GM19467 (cell line): ENCODE results near the gene LIMS3.
"Not testable (repeated sequence)": the region's sequence is repeated elsewhere in the genome, so short reads cannot be mapped to it uniquely, and the experiment has no call there.

Source experiments
- ATAC-seq: cut with Tn5 transposase; IDR thresholded peaks from one replicate; pipeline ENCODE4 v1.9.1; 2021; ENCODE audit warnings: mild to moderate bottlenecking, moderate library complexity; ENCODE audit not compliant: unreplicated experiment

Gene LIMS3, protein sequence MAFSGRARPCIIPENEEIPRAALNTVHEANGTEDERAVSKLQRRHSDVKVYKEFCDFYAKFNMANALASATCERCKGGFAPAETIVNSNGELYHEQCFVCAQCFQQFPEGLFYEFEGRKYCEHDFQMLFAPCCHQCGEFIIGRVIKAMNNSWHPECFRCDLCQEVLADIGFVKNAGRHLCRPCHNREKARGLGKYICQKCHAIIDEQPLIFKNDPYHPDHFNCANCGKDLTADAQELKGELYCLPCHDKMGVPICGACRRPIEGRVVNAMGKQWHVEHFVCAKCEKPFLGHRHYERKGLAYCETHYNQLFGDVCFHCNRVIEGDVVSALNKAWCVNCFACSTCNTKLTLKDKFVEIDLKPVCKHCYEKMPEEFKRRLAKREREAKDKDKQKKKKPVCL

DNA sequence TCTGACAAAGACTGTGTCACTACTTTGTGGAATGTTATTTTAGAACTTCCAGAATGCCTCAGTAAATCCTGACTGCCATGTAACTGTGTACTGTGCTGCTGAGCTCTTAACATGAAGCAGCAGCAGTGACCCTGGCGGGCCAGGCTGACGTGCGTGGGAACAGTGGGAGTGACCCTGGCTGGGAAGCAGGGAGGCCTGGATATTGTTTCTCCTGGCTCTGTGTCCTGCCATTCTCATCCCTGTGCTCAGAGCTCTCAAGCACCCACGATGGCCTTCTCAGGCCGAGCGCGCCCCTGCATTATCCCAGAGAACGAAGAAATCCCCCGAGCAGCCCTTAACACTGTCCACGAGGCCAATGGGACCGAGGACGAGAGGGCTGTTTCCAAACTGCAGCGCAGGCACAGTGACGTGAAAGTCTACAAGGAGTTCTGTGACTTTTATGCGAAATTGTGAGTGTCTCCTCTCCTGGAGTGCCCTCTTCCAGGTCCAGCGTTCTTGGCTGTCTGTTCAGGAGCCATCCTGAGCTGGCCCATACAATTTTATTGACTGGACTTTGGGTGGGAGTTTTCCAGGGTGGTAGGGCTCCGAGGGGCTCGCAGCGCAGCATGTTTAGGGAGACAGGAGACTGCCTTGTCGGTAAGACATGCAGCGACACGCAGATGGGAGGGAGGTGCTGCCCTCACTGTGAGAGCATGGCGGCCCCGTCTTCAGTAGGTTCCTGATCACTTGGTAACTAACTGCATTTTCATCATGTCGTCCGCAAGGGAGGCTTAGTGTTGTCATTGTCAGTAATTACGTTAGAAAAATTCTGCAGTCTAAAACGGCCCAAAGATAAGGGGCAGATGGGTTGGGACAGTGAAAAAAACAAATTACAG lies at the start of gene LIMS3:
TSS of gene LIMS3 (plus strand) at position 227 of the 875 bp plus-strand sequence. CDS start at position 268, 41 bp downstream.
- not testable (repeated sequence) for ATAC-seq

GRCh38 chr2:109871129-109871751 lies 27.2 kb upstream of the LIMS3 start:
- peak; percentile 82 for ATAC-seq

DNA sequence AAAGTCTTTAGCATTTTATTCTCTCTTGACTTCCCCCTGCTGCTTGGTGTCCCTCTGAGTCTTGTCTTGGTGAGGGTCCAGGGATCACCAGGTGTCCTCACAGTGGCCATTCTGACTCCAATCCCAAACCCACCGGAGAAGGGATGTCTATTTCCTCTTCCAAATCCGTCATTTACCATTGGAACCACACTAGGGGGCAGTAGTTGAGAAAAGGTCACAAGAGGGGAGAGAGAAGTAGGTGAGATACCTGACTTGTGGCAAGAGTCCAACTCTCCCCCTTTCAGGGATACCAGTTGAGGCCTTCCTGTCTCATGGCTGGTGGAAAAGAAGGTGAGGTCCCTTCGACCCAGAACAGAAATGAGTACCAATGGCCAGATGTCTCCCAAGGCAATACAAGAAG lies 21.9 kb upstream of the LIMS3 start:
- ATAC-seq, result not testable (repeated sequence)

DNA sequence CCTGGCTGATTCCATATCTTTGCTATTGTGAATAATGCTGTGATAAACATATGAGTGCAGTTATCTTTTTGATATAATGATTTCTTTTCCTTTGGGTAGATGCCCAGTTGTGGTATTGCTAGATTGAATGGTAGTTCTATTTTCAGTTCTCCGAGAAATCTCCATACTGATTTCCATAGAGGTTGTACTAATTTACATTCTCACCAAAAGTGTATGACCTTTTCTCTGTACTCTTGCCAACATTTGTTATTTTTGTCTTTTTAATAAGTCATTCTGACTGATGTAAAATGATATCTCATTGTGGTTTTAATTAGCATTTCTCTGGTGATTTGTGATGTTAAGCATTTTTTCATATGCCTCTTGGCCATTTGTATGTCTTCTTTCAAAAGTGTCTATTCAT lies 16.4 kb upstream of the LIMS3 start:
- ATAC-seq, result not testable (repeated sequence)

GRCh38 chr2:109888414-109888813 lies 10.1 kb upstream of the LIMS3 start:
- ATAC-seq, result not testable (repeated sequence)

- ATAC-seq, result not testable (repeated sequence)
These were observed 8.6 kb upstream of the LIMS3 start for GRCh38 chr2:109889909-109890308.

GRCh38 chr2:109891024-109891423 lies 7.5 kb upstream of the LIMS3 start:
- not testable (repeated sequence) for ATAC-seq

DNA sequence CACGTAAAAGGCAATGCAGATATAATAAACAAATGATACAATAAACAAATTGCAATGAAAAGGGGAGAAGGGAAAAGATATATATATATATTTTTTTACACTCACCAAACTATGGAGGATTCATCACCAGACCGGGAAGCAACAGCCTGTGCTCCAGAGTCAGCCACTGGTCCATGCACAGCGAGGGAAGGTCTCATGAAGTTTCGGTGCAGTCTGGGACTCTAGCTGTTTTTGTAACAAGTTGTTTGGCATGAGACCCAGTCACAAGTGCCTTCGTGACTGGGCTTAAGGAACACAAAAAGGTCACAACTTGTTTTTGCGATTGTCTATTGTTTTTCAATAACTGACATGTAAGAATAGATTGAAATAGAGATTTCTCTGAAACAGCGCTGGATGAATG lies 4.8 kb upstream of the LIMS3 start:
- ATAC-seq, result not testable (repeated sequence)

GRCh38 chr2:109894141-109894540 lies 4.3 kb upstream of the LIMS3 start:
- ATAC-seq, result not testable (repeated sequence)

- not testable (repeated sequence) for ATAC-seq
These were observed 3.2 kb upstream of the LIMS3 start for GRCh38 chr2:109895090-109895869.

GRCh38 chr2:109896212-109896611 lies 2.3 kb upstream of the LIMS3 start:
- peak; percentile 96 for ATAC-seq

GRCh38 chr2:109897769-109898461 lies 573 bp upstream of the LIMS3 start:
- ATAC-seq, result not testable (repeated sequence)

DNA sequence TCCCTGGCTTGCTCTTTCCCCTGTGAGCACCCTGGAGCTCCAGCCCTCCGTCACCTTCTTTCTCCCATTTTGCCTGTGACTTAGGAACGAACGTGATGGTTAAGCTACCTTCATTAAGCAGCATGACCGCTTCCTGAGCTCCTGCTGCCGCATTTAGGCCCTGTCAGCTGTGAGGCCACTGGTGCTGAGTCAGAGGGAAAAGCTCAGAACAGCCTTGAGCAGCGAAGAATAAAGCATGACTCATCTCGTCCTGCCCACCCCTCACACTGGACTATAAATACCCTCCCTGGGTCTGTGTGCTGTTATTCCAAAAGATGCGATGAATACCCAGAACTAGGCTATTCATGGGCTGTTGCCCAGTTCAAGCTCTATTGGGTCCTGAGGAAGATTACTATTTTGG lies 7.3 kb downstream of the LIMS3 start:
- peak; percentile 60 for ATAC-seq

- not testable (repeated sequence) for ATAC-seq
These were observed 10.1 kb downstream of the LIMS3 start for GRCh38 chr2:109908626-109909025.

DNA sequence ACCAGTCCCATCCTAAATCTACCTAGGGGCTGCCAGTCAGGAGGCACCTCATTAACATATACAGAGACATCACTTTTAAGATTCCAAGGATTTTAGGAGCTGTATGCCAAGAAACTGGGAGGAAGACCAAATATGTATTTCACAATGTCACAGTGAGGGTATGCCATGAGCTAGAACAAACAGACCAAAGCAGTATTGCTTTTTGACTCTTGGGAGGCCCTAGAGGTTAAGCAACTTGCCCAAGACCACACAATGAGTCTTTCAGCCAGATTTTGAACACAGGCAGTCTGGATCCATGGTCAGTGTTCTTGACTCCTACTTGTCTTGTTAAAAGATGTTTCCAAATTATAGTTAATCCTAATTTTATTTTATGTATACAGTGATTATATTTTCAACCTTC lies 12.3 kb downstream of the LIMS3 start:
- not testable (repeated sequence) for ATAC-seq

GRCh38 chr2:109913911-109914310 lies 15.4 kb downstream of the LIMS3 start:
- ATAC-seq, result not testable (repeated sequence)

DNA sequence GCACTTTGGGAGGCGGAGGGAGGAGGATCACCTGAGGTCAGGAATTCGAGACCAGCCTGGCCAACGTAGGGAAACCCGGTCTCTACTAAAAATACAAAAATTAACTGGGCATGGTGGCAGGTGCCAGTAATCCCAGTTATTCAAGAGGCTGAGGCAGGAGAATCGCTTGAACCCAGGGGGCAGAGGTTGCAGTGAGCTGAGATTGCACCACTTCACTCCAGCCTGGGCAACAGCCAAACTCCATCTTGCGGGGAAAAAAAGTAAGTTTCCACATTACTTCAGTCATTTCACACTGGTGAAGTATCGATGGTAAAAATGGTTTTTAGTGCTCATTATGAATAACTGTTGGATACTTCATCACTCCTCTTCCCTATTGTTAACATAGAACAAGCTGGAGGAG lies 16.1 kb downstream of the LIMS3 start:
- not testable (repeated sequence) for ATAC-seq

DNA sequence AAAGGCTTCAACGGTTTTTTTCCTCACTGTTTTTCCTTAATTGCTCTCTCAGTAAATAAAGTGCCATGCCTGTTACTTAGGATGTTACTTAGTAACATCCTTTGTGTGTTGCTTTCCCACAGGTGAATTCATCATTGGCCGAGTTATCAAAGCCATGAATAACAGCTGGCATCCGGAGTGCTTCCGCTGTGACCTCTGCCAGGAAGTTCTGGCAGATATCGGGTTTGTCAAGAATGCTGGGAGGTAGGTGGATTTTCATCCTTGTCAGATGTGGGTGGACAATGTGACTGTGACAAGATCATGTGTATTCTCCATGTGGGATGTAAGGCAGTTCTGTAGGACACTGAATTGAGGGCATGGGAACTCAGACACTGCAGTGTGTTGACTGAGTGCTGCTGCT lies 17.3 kb downstream of the LIMS3 start:
- ATAC-seq, result not testable (repeated sequence)

DNA sequence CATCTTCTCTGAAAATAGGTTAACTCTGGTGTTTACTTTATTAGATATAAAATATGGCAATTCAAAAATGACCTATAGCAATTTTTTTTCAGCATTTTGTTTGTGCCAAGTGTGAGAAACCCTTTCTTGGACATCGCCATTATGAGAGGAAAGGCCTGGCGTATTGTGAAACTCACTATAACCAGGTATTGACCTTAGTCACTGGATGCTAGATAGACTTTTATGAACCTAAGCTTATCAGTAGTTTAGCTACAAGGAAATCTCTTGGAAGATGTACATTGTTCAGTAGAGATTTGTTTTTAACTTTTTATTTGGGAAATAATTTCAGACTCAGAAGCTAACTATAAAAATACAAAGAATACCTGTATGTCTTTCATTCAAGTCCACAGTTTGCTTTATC lies 21.7 kb downstream of the LIMS3 start:
- not testable (repeated sequence) for ATAC-seq
